Gastroesophageal sphincter (tissue), 3 donors: Measurements from ENCODE around the gene TEX22.

ENCODE experiments used
- CTCF ChIP-seq, 4 experiments: fragments of 200-600 bp in 2 of 4; fragments of 450-650 bp in 2 of 4; sonication (generic) in 1 of 4; IDR thresholded peaks; one replicate each; pipeline ENCODE4 v1.5.1; 2017 to 2019; ENCODE audit warnings: antibody characterized with exemption in 4 of 4, mild to moderate bottlenecking in 2 of 4, moderate library complexity in 2 of 4
- EP300 ChIP-seq: sonication (generic); formaldehyde crosslinking; IDR thresholded peaks from one replicate; pipeline ENCODE4 v1.6.1; 2017; ENCODE audit warnings: antibody characterized with exemption, mild to moderate bottlenecking
- POLR2A ChIP-seq, 2 donors: fragments of 450-650 bp; IDR thresholded peaks; one replicate each; pipeline ENCODE4 v1.6.1; 2017; ENCODE audit warnings: antibody characterized with exemption in 2 of 2, mild to moderate bottlenecking in 2 of 2, moderate library complexity in 1 of 2

- TF ChIP-seq CTCF (IDR thresholded peaks at IDR 0.05) (no peak), POLR2A (IDR thresholded peaks at IDR 0.05) (no peak), EP300 (no peak)
Measured at GRCh38 chr14:105450123-105450505, 51.8 kb downstream of the TEX22 start.
